GM19023 (cell line): ENCODE results near the gene PRICKLE4.

Source experiments
- ATAC-seq: cut with Tn5 transposase; IDR thresholded peaks from one replicate; pipeline ENCODE4 v1.9.1; 2021; ENCODE audit warnings: mild to moderate bottlenecking, moderate library complexity; ENCODE audit not compliant: unreplicated experiment

The PRICKLE4 gene

GRCh38 chr6:41780551-41781365, at the start of gene PRICKLE4:
Gene PRICKLE4, plus strand, starts transcription at chr6:41780782. Its CDS starts 2,692 bp downstream, at chr6:41783474.
- ATAC-seq: no peak

- no peak for ATAC-seq
These were observed 49.0 kb upstream of the PRICKLE4 start for GRCh38 chr6:41731561-41732086.

GRCh38 chr6:41732149-41732548, 48.4 kb upstream of the PRICKLE4 start:
- no peak for ATAC-seq

- peak; percentile 28 for ATAC-seq
These were observed 47.8 kb upstream of the PRICKLE4 start for GRCh38 chr6:41732591-41733359.

GRCh38 chr6:41733360-41733706, 47.2 kb upstream of the PRICKLE4 start:
- ATAC-seq: no peak

- ATAC-seq: peak; percentile 55
These were observed 46.6 kb upstream of the PRICKLE4 start for GRCh38 chr6:41733707-41734665.

- peak; percentile 29 for ATAC-seq
These were observed 45.7 kb upstream of the PRICKLE4 start for GRCh38 chr6:41734666-41735426.

GRCh38 chr6:41735427-41736185, 45.0 kb upstream of the PRICKLE4 start, which contains the start of gene TFEB:
Gene TFEB, minus strand, starts transcription at chr6:41735608. Its CDS starts 44,395 bp downstream, at chr6:41691213.
- peak; percentile 40 for ATAC-seq

GRCh38 chr6:41736186-41736733, 44.3 kb upstream of the PRICKLE4 start:
- ATAC-seq: no peak

- no peak for ATAC-seq
These were observed 43.6 kb upstream of the PRICKLE4 start for GRCh38 chr6:41736800-41737555.

- ATAC-seq: no peak
These were observed 42.9 kb upstream of the PRICKLE4 start for GRCh38 chr6:41737591-41738130.

GRCh38 chr6:41739041-41739440, 41.5 kb upstream of the PRICKLE4 start:
- no peak for ATAC-seq

- ATAC-seq: no peak
These were observed 40.0 kb upstream of the PRICKLE4 start for GRCh38 chr6:41740366-41741162.

- ATAC-seq: no peak
These were observed 38.7 kb upstream of the PRICKLE4 start for GRCh38 chr6:41741625-41742490.

GRCh38 chr6:41743406-41744235, 37.0 kb upstream of the PRICKLE4 start:
- ATAC-seq: no peak
